ENCODE results near the gene TCF4. TPM values are rescaled to one million over a fixed set of nuclear protein-coding genes. Genes with fewer than 3 reads are reported as not detected.

The TCF4 gene
- total and polyA plus RNA-seq, 2 donors (not counting 1 experiment from before 2014, with no cell fraction given) = 68.5 to 353 TPM

DNA sequence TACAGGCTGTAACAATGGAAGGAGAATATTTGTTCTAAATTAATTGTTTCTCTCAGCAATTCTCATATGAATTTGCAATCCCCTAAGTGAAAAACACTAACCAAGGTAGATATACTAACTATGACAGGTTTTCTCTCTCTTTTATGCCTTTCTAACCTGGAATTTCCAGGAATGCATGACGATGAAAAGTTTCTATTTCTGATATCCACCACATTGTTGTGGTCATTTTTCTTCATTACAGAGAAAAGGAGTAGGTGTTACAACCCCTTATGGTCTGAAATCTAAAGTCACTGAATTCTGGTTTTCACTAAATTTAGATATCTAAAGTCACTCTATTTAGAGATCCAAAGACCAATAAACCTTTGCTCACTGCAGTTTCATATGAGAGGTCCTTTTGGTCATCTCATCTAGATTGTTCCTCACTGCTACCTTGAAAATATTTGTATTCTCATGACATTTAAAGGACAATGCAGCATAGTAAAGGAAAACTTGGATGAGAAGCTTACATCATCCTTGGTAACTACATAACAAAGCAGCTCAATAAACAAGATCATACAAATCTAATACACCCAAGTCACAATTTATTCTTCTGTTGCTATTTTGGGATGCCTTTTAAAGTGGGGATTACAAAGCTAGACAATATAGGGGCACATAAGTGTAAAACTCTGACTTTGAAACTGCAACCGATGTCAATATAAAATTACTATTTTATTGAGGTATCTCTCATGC lies 85.8 kb downstream of the TCF4 start:
- Histone ChIP-seq H3K79me2 (ENCODE audit: control insufficient read depth, insufficient read depth, low read length) (peaks cover 20% of the 10 kb centered on the region), H3K9me3 (ENCODE audit: control extremely low read depth in 1 of 3, control insufficient read depth in 2 of 3, insufficient read depth in 1 of 3, low read length in 2 of 3) (no peaks in the 10 kb centered on the region), H3K27ac (ENCODE audit: low read length in 2 of 2) (no peak overlapping the region), H3K27me3 (replicated peaks in 1 of 4; ENCODE audit: control extremely low read depth in 1 of 4, control insufficient read depth in 3 of 4, insufficient read depth in 4 of 4, low read length in 3 of 4) (no peaks in the 10 kb centered on the region), H3K9ac (ENCODE audit: low read length) (no peak overlapping the region), H3K4me3 (ENCODE audit: control extremely low read depth in 1 of 5, extremely low read depth in 1 of 5, insufficient read depth in 1 of 5, low read depth in 2 of 5, low read length in 4 of 5) (no peak overlapping the region), H3K4me1 (ENCODE audit: control insufficient read depth in 2 of 2, insufficient read depth in 2 of 2, low read length in 2 of 2) (peaks cover 12 to 13% of the 10 kb centered on the region in 2 donors), H4K20me1 (ENCODE audit: control insufficient read depth, insufficient read depth, low read length, poor library complexity, severe bottlenecking) (no peaks in the 10 kb centered on the region), H3K4me2 (replicated peaks; ENCODE audit: low read depth, low read length, poor library complexity, severe bottlenecking) (no peak overlapping the region), H2AFZ (ENCODE audit: insufficient read depth, low read depth, low read length, poor library complexity, severe bottlenecking) (no peak overlapping the region), H3K36me3 (replicated peaks in 1 of 2; ENCODE audit: control extremely low read depth in 1 of 2, control insufficient read depth in 1 of 2, extremely low read depth in 1 of 2, insufficient read depth in 2 of 2, low read length in 1 of 2) (no peaks in the 10 kb centered on the region)
- WGBS (ENCODE audit: insufficient coverage) = no CpG with 5 or more reads among the region's 2 CpGs
- Mint-ChIP-seq H3K4me1 (peaks cover 28% of the 10 kb centered on the region), H3K4me3 (no peak overlapping the region), H3K27ac (no peak overlapping the region), H3K9me3 (ENCODE audit: insufficient read depth) (no peaks in the 10 kb centered on the region), H3K27me3 (no peaks in the 10 kb centered on the region)
- intact Hi-C loops (cut with micrococcal nuclease) = no loop called here
- TF ChIP-seq EZH2 (IDR thresholded peaks at IDR 0.05; ENCODE audit: borderline replicate concordance, insufficient read depth, low read depth, low read length, poor library complexity, severe bottlenecking) = no peak
- TF ChIP-seq, protein P1, sequence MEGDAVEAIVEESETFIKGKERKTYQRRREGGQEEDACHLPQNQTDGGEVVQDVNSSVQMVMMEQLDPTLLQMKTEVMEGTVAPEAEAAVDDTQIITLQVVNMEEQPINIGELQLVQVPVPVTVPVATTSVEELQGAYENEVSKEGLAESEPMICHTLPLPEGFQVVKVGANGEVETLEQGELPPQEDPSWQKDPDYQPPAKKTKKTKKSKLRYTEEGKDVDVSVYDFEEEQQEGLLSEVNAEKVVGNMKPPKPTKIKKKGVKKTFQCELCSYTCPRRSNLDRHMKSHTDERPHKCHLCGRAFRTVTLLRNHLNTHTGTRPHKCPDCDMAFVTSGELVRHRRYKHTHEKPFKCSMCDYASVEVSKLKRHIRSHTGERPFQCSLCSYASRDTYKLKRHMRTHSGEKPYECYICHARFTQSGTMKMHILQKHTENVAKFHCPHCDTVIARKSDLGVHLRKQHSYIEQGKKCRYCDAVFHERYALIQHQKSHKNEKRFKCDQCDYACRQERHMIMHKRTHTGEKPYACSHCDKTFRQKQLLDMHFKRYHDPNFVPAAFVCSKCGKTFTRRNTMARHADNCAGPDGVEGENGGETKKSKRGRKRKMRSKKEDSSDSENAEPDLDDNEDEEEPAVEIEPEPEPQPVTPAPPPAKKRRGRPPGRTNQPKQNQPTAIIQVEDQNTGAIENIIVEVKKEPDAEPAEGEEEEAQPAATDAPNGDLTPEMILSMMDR (IDR thresholded peaks at IDR 0.05) = no peak
- no peak for DNase-seq
- CTCF ChIA-PET = no interaction called here
- POLR2A ChIA-PET = no interaction called here
- no peak for ATAC-seq (ENCODE audit: low read depth)

DNA sequence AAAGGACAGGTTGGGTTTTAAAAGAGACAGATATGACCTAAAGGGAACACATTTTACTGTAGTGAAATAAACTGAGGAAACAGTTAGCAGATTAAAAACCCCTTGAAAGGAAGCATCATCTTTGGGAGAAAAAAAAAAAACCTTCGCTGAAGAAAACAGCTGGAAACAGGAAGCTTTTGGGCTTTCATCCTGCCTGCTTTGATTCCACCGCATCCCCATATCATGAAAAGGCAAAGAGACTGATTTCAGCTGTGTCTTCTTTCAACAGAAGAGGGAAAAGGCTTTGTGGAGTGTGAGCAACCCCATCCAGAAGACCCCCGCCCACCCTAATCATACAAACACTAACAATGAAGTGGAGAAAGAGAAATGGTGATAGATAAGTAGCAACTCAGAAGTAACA lies 86.4 kb downstream of the TCF4 start:
- peaks cover 9 to 12% of the 10 kb centered on the region in 2 donors for H3K4me1 ChIP-seq (ENCODE audit: control insufficient read depth in 2 of 2, insufficient read depth in 2 of 2, low read length in 2 of 2)
- no peaks in the 10 kb centered on the region for H3K27me3 Mint-ChIP-seq
- no peaks in the 10 kb centered on the region for H4K20me1 ChIP-seq (ENCODE audit: control insufficient read depth, insufficient read depth, low read length, poor library complexity, severe bottlenecking)
- no peak overlapping the region for H3K4me3 Mint-ChIP-seq
- H3K4me2 ChIP-seq (replicated peaks; ENCODE audit: low read depth, low read length, poor library complexity, severe bottlenecking) = no peak overlapping the region
- no peak overlapping the region for H2AFZ ChIP-seq (ENCODE audit: insufficient read depth, low read depth, low read length, poor library complexity, severe bottlenecking)
- DNase-seq (no peak), ATAC-seq (ENCODE audit: low read depth) (no peak)
- H3K4me1 Mint-ChIP-seq = peaks cover 26% of the 10 kb centered on the region
- no peak overlapping the region for H3K27ac ChIP-seq (ENCODE audit: low read length in 2 of 2)
- H3K36me3 ChIP-seq (replicated peaks in 1 of 2; ENCODE audit: control extremely low read depth in 1 of 2, control insufficient read depth in 1 of 2, extremely low read depth in 1 of 2, insufficient read depth in 2 of 2, low read length in 1 of 2) = no peaks in the 10 kb centered on the region
- H3K9me3 ChIP-seq (ENCODE audit: control extremely low read depth in 1 of 3, control insufficient read depth in 2 of 3, insufficient read depth in 1 of 3, low read length in 2 of 3) = no peaks in the 10 kb centered on the region
- WGBS (ENCODE audit: insufficient coverage) = no CpG with 5 or more reads among the region's 3 CpGs
- H3K27ac Mint-ChIP-seq = no peak overlapping the region
- ChIA-PET CTCF (no interaction called here), POLR2A (no interaction called here)
- H3K9ac ChIP-seq (ENCODE audit: low read length) = no peak overlapping the region
- peaks cover 20% of the 10 kb centered on the region for H3K79me2 ChIP-seq (ENCODE audit: control insufficient read depth, insufficient read depth, low read length)
- H3K9me3 Mint-ChIP-seq (ENCODE audit: insufficient read depth) = no peaks in the 10 kb centered on the region
- H3K4me3 ChIP-seq (ENCODE audit: control extremely low read depth in 1 of 5, extremely low read depth in 1 of 5, insufficient read depth in 1 of 5, low read depth in 2 of 5, low read length in 4 of 5) = no peak overlapping the region
- intact Hi-C loops (cut with micrococcal nuclease) = no loop called here
- TF ChIP-seq, protein P1 (IDR thresholded peaks at IDR 0.05) = no peak
- TF ChIP-seq EZH2 (IDR thresholded peaks at IDR 0.05; ENCODE audit: borderline replicate concordance, insufficient read depth, low read depth, low read length, poor library complexity, severe bottlenecking) = no peak
- H3K27me3 ChIP-seq (replicated peaks in 1 of 4; ENCODE audit: control extremely low read depth in 1 of 4, control insufficient read depth in 3 of 4, insufficient read depth in 4 of 4, low read length in 3 of 4) = no peaks in the 10 kb centered on the region

Measured in B cell (primary cell).